Endothelial cell of umbilical vein (primary cell): ENCODE data around the gene MCM3. TPM values are rescaled to one million over a fixed set of nuclear protein-coding genes. Genes with fewer than 3 reads are reported as not detected.

Source experiments
- BruUV-seq: library from RNA; stranded (reverse); fragments of 400-500 nt; replicated peaks from 2 replicates; lab custom pipeline; 2021; lab: Mats Ljungman, UMichigan
- CTCF ChIA-PET: fragments of 300-600, 350-600 bp; sonication (Branson Sonifier 250); formaldehyde crosslinking; loops from one replicate; lab custom pipeline; 2021; ENCODE audit warnings: antibody characterized with exemption, inconsistent platforms; lab: Charles Lee
- POLR2A ChIA-PET: fragments of 300-600, 350-600 bp; sonication (Branson Sonifier 250); formaldehyde crosslinking; loops from one replicate; lab custom pipeline; 2021; ENCODE audit warnings: antibody characterized with exemption, inconsistent platforms; lab: Charles Lee
- DNase-seq: peaks from one replicate; pipeline ENCODE4 v3.0.0-alpha.2; 2011; ENCODE audit warnings: low read depth, low spot score
- FAIRE-seq: peaks from 2 replicates; lab custom pipeline; 2011; peaks lifted over from hg19 to GRCh38; lab: Jason Lieb, UNC
- H2AFZ ChIP-seq: 2 replicates; pipeline ENCODE4 v1.6.0; 2012; ENCODE audit warnings: low read depth, low read length, control low read depth, inconsistent platforms
- H3K27ac ChIP-seq: 2 replicates; pipeline ENCODE4 v1.5.1; 2011; ENCODE audit warnings: low read depth, mild to moderate bottlenecking, control low read depth, low read length, moderate library complexity; ENCODE audit not compliant: insufficient read depth
- H3K27me3 ChIP-seq, 2 experiments: 2 replicates each; pipeline versions ENCODE4 v1.6.0 to v1.6.1; 2011; ENCODE audit warnings: low read length in 2 of 2, mixed read lengths in 1 of 2; ENCODE audit not compliant: control insufficient read depth in 2 of 2, insufficient read depth in 2 of 2
- H3K36me3 ChIP-seq, 2 experiments: 2 replicates in 1 of 2; 3 replicates in 1 of 2; pipeline ENCODE4 v1.5.1; 2011; ENCODE audit warnings: low read length in 2 of 2, mild to moderate bottlenecking in 1 of 2, moderate library complexity in 1 of 2; ENCODE audit not compliant: control insufficient read depth in 2 of 2, insufficient read depth in 2 of 2; ENCODE audit errors: extremely low read depth in 1 of 2
- H3K4me1 ChIP-seq: 3 replicates; pipeline ENCODE4 v1.5.1; 2011; ENCODE audit warnings: mild to moderate bottlenecking, low read length; ENCODE audit not compliant: control insufficient read depth, insufficient read depth; ENCODE audit errors: extremely low read depth
- H3K4me2 ChIP-seq: 2 replicates; pipeline ENCODE4 v1.6.1; 2011; ENCODE audit warnings: low read length, control low read depth, mixed read lengths; ENCODE audit not compliant: insufficient read depth
- H3K4me3 ChIP-seq, 3 experiments: fragments of 200-600 bp in 1 of 3; sonication (generic), shearing (Covaris generic) in 1 of 3; replicated peaks in 1 of 3; 2 replicates each; pipeline ENCODE4 v1.5.1; 2011 to 2016; ENCODE audit warnings: control low read depth in 3 of 3, low read length in 3 of 3, mild to moderate bottlenecking in 2 of 3, inconsistent platforms in 1 of 3, low read depth in 1 of 3, moderate library complexity in 1 of 3; ENCODE audit not compliant: insufficient read depth in 1 of 3
- H3K79me2 ChIP-seq: 2 replicates; pipeline ENCODE4 v1.6.0; 2012; ENCODE audit warnings: low read length, inconsistent platforms; ENCODE audit not compliant: control insufficient read depth, insufficient read depth
- H3K9ac ChIP-seq: replicated peaks from 2 replicates; pipeline ENCODE3; 2011; ENCODE audit warnings: low read length, control low read depth; ENCODE audit not compliant: insufficient read depth; ENCODE audit errors: extremely low read depth
- H3K9me1 ChIP-seq: replicated peaks from 3 replicates; pipeline ENCODE4 v1.6.0; 2011; ENCODE audit warnings: mild to moderate bottlenecking, low read length; ENCODE audit not compliant: control insufficient read depth, insufficient read depth; ENCODE audit errors: extremely low read depth
- H3K9me3 ChIP-seq: replicated peaks from 2 replicates; pipeline ENCODE4 v1.5.1; 2012; ENCODE audit warnings: low read length, inconsistent platforms; ENCODE audit not compliant: control insufficient read depth, insufficient read depth
- H4K20me1 ChIP-seq: replicated peaks from 2 replicates; pipeline ENCODE3; 2011; ENCODE audit warnings: mild to moderate bottlenecking, low read length; ENCODE audit not compliant: control insufficient read depth, insufficient read depth; ENCODE audit errors: extremely low read depth
- EZH2 ChIP-seq: IDR thresholded peaks from 2 replicates; pipeline ENCODE4 v1.6.1; 2012; ENCODE audit warnings: borderline replicate concordance, low read depth, mild to moderate bottlenecking, moderate library complexity, low read length, inconsistent platforms; ENCODE audit not compliant: severe bottlenecking
- FOS ChIP-seq: IDR thresholded peaks from 2 replicates; pipeline ENCODE4 v1.6.1; 2011; ENCODE audit warnings: mild to moderate bottlenecking, low read length, moderate library complexity, borderline replicate concordance; ENCODE audit not compliant: insufficient read depth
- GATA2 ChIP-seq: IDR thresholded peaks from 2 replicates; pipeline ENCODE4 v1.7.0; 2011; ENCODE audit warnings: low read depth, mild to moderate bottlenecking, moderate library complexity, mixed read lengths, low read length; ENCODE audit not compliant: insufficient read length, insufficient read depth
- JUN ChIP-seq: IDR thresholded peaks from 2 replicates; pipeline ENCODE4 v1.6.1; 2011; ENCODE audit warnings: borderline replicate concordance, low read depth; ENCODE audit not compliant: insufficient read length, insufficient read depth
- dilution Hi-C: fragments of 300-500 bp; cut with MboI; formaldehyde crosslinking; loops from one replicate; pipeline ENCODE4 v1.15.0; 2019; ENCODE audit warnings: low sequenced_read_pairs; ENCODE audit not compliant: extremely low pct_ligation_motif_present
- intact Hi-C: fragments of 100-400 bp; cut with micrococcal nuclease; formaldehyde crosslinking; loops from one replicate; pipeline ENCODE4 v1.10.0; 2022
- polyA plus RNA-seq, 4 experiments: library from polyadenylated mRNA; depleted of rRNA in 3 of 4; stranded (reverse) in 3 of 4; unstranded in 1 of 4; fragments of >200 nt; gene quantifications; 2 replicates each; pipeline versions ENCODE4 v1.2.1 to v1.2.3, GENCODE V29; 2011 to 2012; ENCODE audit warnings: missing spikeins in 1 of 4
- total RNA-seq: library from RNA; stranded (reverse); gene quantifications from 2 replicates; pipeline ENCODE4 v1.2.3, GENCODE V29; 2021
- TF ChIP-seq, protein P1 (sequence below), 2 donors: IDR thresholded peaks; 1 replicate in 1 of 2; 2 replicates in 1 of 2; pipeline ENCODE4 v1.5.1; 2011; ENCODE audit warnings: low read length in 2 of 2, mild to moderate bottlenecking in 2 of 2, moderate library complexity in 2 of 2, control low read depth in 1 of 2, inconsistent platforms in 1 of 2, low read depth in 1 of 2; ENCODE audit not compliant: insufficient read depth in 1 of 2; ENCODE audit errors: extremely low read depth in 1 of 2

Gene MCM3
- total and polyA plus RNA-seq, 2 donors (not counting 3 experiments of a cell fraction or from before 2014, with no cell fraction given) = 57.2 to 81.6 TPM

DNA sequence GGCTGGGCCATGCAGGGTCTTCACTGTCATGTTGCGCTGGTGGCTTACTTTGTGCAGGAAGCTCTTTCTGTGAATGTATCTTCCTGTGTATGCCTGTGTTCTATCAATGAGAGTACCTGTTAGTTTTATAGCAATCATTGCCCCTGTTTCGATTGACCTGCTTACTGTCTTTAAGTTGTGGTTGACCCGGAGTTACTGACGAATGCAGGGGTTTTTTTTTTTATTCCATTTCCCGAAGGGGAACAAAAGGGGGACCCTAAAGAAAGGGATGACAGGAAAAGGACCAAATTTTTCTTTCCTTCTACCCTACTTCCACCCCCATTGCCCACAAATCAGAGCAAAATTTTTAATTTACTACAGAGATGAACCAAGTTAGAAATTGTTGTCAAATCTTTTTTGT lies 40.1 kb downstream of the MCM3 start, which contains the start of gene IL17F:
IL17F (minus strand) TSS at position 101 of the 400 bp plus-strand sequence; CDS start at position 30, 71 bp downstream.
- H3K9me3 ChIP-seq = no peaks in the 10 kb centered on the region
- CTCF ChIA-PET = interaction anchor here (1.4 kb wide), 1 partner anchor 10 kb away, joined by 9 read pairs; no protein-coding TSS in a partner anchor
- H3K4me3 ChIP-seq = no peak within 1 kb of the TSS
- TF ChIP-seq, protein P1, sequence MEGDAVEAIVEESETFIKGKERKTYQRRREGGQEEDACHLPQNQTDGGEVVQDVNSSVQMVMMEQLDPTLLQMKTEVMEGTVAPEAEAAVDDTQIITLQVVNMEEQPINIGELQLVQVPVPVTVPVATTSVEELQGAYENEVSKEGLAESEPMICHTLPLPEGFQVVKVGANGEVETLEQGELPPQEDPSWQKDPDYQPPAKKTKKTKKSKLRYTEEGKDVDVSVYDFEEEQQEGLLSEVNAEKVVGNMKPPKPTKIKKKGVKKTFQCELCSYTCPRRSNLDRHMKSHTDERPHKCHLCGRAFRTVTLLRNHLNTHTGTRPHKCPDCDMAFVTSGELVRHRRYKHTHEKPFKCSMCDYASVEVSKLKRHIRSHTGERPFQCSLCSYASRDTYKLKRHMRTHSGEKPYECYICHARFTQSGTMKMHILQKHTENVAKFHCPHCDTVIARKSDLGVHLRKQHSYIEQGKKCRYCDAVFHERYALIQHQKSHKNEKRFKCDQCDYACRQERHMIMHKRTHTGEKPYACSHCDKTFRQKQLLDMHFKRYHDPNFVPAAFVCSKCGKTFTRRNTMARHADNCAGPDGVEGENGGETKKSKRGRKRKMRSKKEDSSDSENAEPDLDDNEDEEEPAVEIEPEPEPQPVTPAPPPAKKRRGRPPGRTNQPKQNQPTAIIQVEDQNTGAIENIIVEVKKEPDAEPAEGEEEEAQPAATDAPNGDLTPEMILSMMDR (IDR thresholded peaks at IDR 0.05; ENCODE audit: extremely low read depth in 1 of 2, insufficient read depth in 1 of 2, low read depth in 1 of 2, low read length in 2 of 2) = no peak
- TF ChIP-seq EZH2 = no peak
- no peak for TF ChIP-seq FOS
- no peak for TF ChIP-seq GATA2
- TF ChIP-seq JUN = no peak
- peaks cover 3 to 5% of the 10 kb centered on the region in 2 experiments for H3K27me3 ChIP-seq
- FAIRE-seq = no peak
- dilution Hi-C loops (no loop called here), intact Hi-C loops (no loop called here)
- no peak within 1 kb of the TSS for H2AFZ ChIP-seq
- H3K9ac ChIP-seq = no peak within 1 kb of the TSS
- H3K4me1 ChIP-seq = no peaks in the 10 kb centered on the region
- no peak within 1 kb of the TSS for H3K27ac ChIP-seq
- no peak within 1 kb of the TSS for H3K4me2 ChIP-seq
- H3K79me2 ChIP-seq = no peaks in the 10 kb centered on the region
- no peaks in the 10 kb centered on the region for H3K9me1 ChIP-seq
- BruUV-seq = no TSS peak
- no peaks in the 10 kb centered on the region for H4K20me1 ChIP-seq
- POLR2A ChIA-PET = no interaction called here
- H3K36me3 ChIP-seq = no peaks in the 10 kb centered on the region
- DNase-seq = no peak
